B cell (primary cell): ENCODE measurements around the gene ZCCHC13. TPM values are rescaled to one million over a fixed set of nuclear protein-coding genes. Genes with fewer than 3 reads are reported as not detected.

ENCODE experiments used
- ATAC-seq: fragments of 200-7000 bp; cut with Tn5 transposase; one replicate; pipeline ENCODE4 v1.10.0; 2021; ENCODE audit warnings: low read depth, mild to moderate bottlenecking, moderate number of reproducible peaks, moderate library complexity
- CTCF ChIA-PET: fragments of 350-600 bp; sonication (Branson Sonifier 250); formaldehyde crosslinking; loops from one replicate; lab custom pipeline; 2021; ENCODE audit warnings: antibody characterized with exemption, inconsistent platforms; lab: Charles Lee
- POLR2A ChIA-PET: fragments of 350-600 bp; sonication (Branson Sonifier 250); formaldehyde crosslinking; loops from one replicate; lab custom pipeline; 2021; ENCODE audit warnings: antibody characterized with exemption; lab: Charles Lee
- DNase-seq: peaks from one replicate; pipeline ENCODE4 v3.0.0; 2013
- H2AFZ ChIP-seq: 2 replicates; pipeline ENCODE4 v1.6.1; 2012; ENCODE audit warnings: mild to moderate bottlenecking, low read depth, low read length; ENCODE audit not compliant: insufficient read depth, poor library complexity, severe bottlenecking
- H3K27ac ChIP-seq, 2 donors: 1 replicate in 1 of 2; 2 replicates in 1 of 2; pipeline ENCODE4 v1.5.1; 2012 to 2013; ENCODE audit warnings: low read length in 2 of 2, mild to moderate bottlenecking in 2 of 2, moderate library complexity in 1 of 2
- H3K27me3 ChIP-seq, 4 experiments: fragments of 200-600 bp in 1 of 4; sonication (generic) in 1 of 4; replicated peaks in 1 of 4; 1 replicate in 2 of 4; 2 replicates in 2 of 4; pipeline versions ENCODE4 v1.6.1 to v1.7.0; 2013 to 2016; ENCODE audit warnings: low read length in 3 of 4, mild to moderate bottlenecking in 2 of 4, mixed read lengths in 1 of 4, moderate library complexity in 1 of 4; ENCODE audit not compliant: insufficient read depth in 4 of 4, control insufficient read depth in 3 of 4; ENCODE audit errors: control extremely low read depth in 1 of 4
- H3K36me3 ChIP-seq, 2 experiments: replicated peaks in 1 of 2; 1 replicate in 1 of 2; 2 replicates in 1 of 2; pipeline versions ENCODE4 v1.6.1 to v1.7.1; 2013; ENCODE audit warnings: low read length in 1 of 2; ENCODE audit not compliant: insufficient read depth in 2 of 2, control insufficient read depth in 1 of 2; ENCODE audit errors: control extremely low read depth in 1 of 2, extremely low read depth in 1 of 2
- H3K4me1 ChIP-seq, 2 donors: fragments of 200-600 bp in 1 of 2; sonication (generic) in 1 of 2; 1 replicate in 1 of 2; 2 replicates in 1 of 2; pipeline versions ENCODE4 v1.5.1 to v1.6.1; 2013 to 2017; ENCODE audit warnings: low read length in 2 of 2; ENCODE audit not compliant: control insufficient read depth in 2 of 2, insufficient read depth in 2 of 2
- H3K4me2 ChIP-seq: replicated peaks from 2 replicates; pipeline ENCODE3; 2012; ENCODE audit warnings: mild to moderate bottlenecking, low read depth, low read length; ENCODE audit not compliant: poor library complexity, severe bottlenecking
- H3K4me3 ChIP-seq, 5 experiments: fragments of 200-600 bp in 1 of 5; sonication (generic) in 1 of 5; 1 replicate in 3 of 5; 2 replicates in 2 of 5; pipeline versions ENCODE4 v1.5.1 to v1.7.0; 2011 to 2016; ENCODE audit warnings: low read length in 4 of 5, mild to moderate bottlenecking in 4 of 5, low read depth in 2 of 5, control low read depth in 1 of 5, moderate library complexity in 1 of 5; ENCODE audit not compliant: insufficient read depth in 1 of 5; ENCODE audit errors: control extremely low read depth in 1 of 5, extremely low read depth in 1 of 5
- H3K79me2 ChIP-seq: fragments of 200-600 bp; sonication (generic); one replicate; pipeline ENCODE4 v1.6.0; 2016; ENCODE audit warnings: low read length; ENCODE audit not compliant: control insufficient read depth, insufficient read depth
- H3K9ac ChIP-seq: fragments of 200-600 bp; sonication (generic); 2 replicates; pipeline ENCODE4 v1.6.1; 2017; ENCODE audit warnings: mild to moderate bottlenecking, low read length, moderate library complexity
- H3K9me3 ChIP-seq, 3 donors: one replicate each; pipeline versions ENCODE4 v1.6.1 to v1.7.1; 2013; ENCODE audit warnings: low read length in 2 of 3; ENCODE audit not compliant: control insufficient read depth in 2 of 3, insufficient read depth in 1 of 3; ENCODE audit errors: control extremely low read depth in 1 of 3
- H4K20me1 ChIP-seq: 2 replicates; pipeline ENCODE4 v1.6.0; 2012; ENCODE audit warnings: mild to moderate bottlenecking, low read length; ENCODE audit not compliant: insufficient read depth, control insufficient read depth, poor library complexity, severe bottlenecking
- H3K27ac Mint-ChIP-seq: one replicate; pipeline ENCODE4 v1.8.0; 2021; ENCODE audit warnings: mixed read lengths
- H3K27me3 Mint-ChIP-seq: one replicate; pipeline ENCODE4 v1.8.0; 2021; ENCODE audit warnings: mixed read lengths
- H3K4me1 Mint-ChIP-seq: one replicate; pipeline ENCODE4 v1.8.0; 2021; ENCODE audit warnings: mixed read lengths
- H3K4me3 Mint-ChIP-seq: one replicate; pipeline ENCODE4 v1.8.0; 2021; ENCODE audit warnings: mixed read lengths
- H3K9me3 Mint-ChIP-seq: one replicate; pipeline ENCODE4 v1.8.0; 2022; ENCODE audit warnings: mixed read lengths; ENCODE audit not compliant: insufficient read depth
- CTCF ChIP-seq: fragments of 200-600 bp; IDR thresholded peaks from one replicate; pipeline ENCODE4 v1.8.0; 2022; ENCODE audit warnings: antibody characterized with exemption, mild to moderate bottlenecking
- EZH2 ChIP-seq: IDR thresholded peaks from 2 replicates; pipeline ENCODE4 v1.6.1; 2012; ENCODE audit warnings: borderline replicate concordance, low read depth, mild to moderate bottlenecking, moderate library complexity, low read length; ENCODE audit not compliant: insufficient read depth, poor library complexity, severe bottlenecking
- WGBS: methylation state at CpG from one replicate; pipeline ENCODE4 v1.1.5; 2013; ENCODE audit warnings: missing lambda C conversion rate; ENCODE audit not compliant: insufficient coverage; 5-methylcytosine and 5-hydroxymethylcytosine counted together
- intact Hi-C: fragments of 100-400 bp; cut with micrococcal nuclease; formaldehyde crosslinking; loops from one replicate; pipeline ENCODE4 v1.10.0; 2022
- polyA plus RNA-seq: library from polyadenylated mRNA; depleted of rRNA; stranded (reverse); fragments of >200 nt; gene quantifications from 2 replicates; pipeline ENCODE4 v1.2.3, GENCODE V29; 2012
- total RNA-seq, 2 donors: library from RNA; stranded (reverse); fragments of 120-200 nt in 1 of 2; gene quantifications; 1 replicate in 1 of 2; 2 replicates in 1 of 2; pipeline versions ENCODE4 v1.2.3 to v1.2.4, GENCODE V29; 2013 to 2022

Gene ZCCHC13
- total and polyA plus RNA-seq, 2 donors (not counting 1 experiment from before 2014, with no cell fraction given) = not detected

DNA sequence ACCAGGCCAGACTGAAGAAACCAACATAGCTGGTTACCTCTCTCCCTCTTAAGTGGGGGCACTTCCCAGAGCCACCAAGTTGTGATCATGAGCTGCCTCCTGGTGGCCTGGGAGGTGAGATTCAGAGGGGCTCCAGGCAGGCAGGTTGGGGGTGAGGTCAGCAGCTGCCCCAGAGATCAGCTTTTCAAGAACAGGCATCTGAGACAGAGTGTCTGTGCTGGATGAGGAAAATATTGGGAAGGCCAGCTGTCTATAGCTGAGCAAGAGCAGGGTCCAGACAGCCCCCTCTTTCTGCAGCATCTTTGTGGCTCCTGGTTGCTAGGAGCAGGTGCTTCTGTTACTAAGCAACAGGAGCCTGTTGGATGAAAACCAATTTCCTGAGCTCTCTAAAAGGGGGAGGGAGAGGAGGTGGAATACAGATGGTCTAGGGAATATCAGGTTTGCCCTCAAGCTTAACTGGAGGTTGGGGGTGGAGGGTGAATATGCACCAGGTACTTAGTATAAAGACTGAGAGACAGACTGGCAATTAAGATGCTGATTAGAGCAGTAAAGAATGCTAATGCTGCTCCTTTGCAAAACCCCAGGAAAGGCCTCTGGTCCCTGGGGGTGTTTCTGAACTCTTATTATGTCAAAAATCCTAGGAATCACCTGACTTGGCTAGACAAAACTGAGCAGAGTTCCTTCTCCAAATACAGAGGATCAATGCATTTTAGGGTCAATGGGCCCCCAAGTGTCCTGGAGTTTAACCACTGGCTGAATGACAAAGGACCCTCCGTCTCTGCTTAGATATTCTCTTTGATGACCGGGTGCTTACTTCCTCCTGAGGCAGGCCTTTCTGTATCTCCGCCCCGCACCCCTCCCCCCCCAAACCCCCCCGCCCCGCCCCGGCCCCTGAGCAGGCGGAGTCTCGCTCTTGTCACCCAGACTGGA is 21.4 kb downstream of the ZCCHC13 start:
- ChIA-PET POLR2A (interaction anchor here (0.6 kb wide), 1 partner anchor 32 kb away, joined by 4 read pairs; no protein-coding TSS in a partner anchor), CTCF (interaction anchor here (1.0 kb wide), 1 partner anchor 19 kb away, joined by 3 read pairs; no protein-coding TSS in a partner anchor)
- Histone ChIP-seq H3K27me3 (no peaks in the 10 kb centered on the region), H3K4me3 (no peak overlapping the region), H3K4me1 (no peaks in the 10 kb centered on the region), H3K4me2 (no peak overlapping the region), H3K9me3 (no peaks in the 10 kb centered on the region), H3K36me3 (no peaks in the 10 kb centered on the region), H4K20me1 (no peaks in the 10 kb centered on the region), H2AFZ (peak overlapping the region; percentile 33), H3K79me2 (no peaks in the 10 kb centered on the region), H3K9ac (no peak overlapping the region), H3K27ac (no peak overlapping the region)
- ATAC-seq (no peak), DNase-seq (no peak)
- intact Hi-C loops = no loop called here
- no peak for TF ChIP-seq CTCF
- no peak for TF ChIP-seq EZH2
- WGBS = no CpG with 5 or more reads among the region's 9 CpGs
- H3K27me3 Mint-ChIP-seq = no peaks in the 10 kb centered on the region
- no peaks in the 10 kb centered on the region for H3K9me3 Mint-ChIP-seq
- no peak overlapping the region for H3K27ac Mint-ChIP-seq
- H3K4me3 Mint-ChIP-seq = no peak overlapping the region
- H3K4me1 Mint-ChIP-seq = no peaks in the 10 kb centered on the region

DNA sequence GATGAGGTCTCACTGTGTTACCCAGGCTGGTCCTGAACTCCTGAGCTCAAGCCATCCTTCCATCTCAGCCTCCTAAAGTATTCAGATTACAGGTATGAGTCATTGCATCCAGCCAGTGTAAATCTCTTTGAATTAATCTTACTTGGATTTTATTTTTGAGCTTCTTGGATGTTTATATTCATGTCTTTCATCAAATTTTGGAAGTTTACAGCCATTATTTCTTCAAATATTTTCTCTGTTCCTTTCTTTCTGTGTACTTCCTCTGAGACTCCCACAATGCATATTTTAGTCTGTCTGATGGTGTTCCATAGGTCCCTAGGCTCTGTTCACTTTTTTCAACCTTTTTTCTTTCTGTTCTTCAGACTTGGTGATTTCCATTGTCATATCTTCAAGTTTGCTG is 34.9 kb downstream of the ZCCHC13 start:
- peaks cover 5% of the 10 kb centered on the region for H3K4me1 Mint-ChIP-seq
- H3K9ac ChIP-seq = no peak overlapping the region
- peaks cover 0 to 4% of the 10 kb centered on the region in 2 donors for H3K4me1 ChIP-seq
- H3K27me3 Mint-ChIP-seq = peaks cover 4% of the 10 kb centered on the region
- H2AFZ ChIP-seq = no peak overlapping the region
- H3K4me2 ChIP-seq = no peak overlapping the region
- H3K4me3 Mint-ChIP-seq = no peak overlapping the region
- ChIA-PET POLR2A (no interaction called here), CTCF (no interaction called here)
- no peaks in the 10 kb centered on the region for H3K36me3 ChIP-seq
- H3K79me2 ChIP-seq = no peaks in the 10 kb centered on the region
- no peaks in the 10 kb centered on the region for H3K9me3 ChIP-seq
- DNase-seq = no peak
- TF ChIP-seq EZH2 = no peak
- no peak for TF ChIP-seq CTCF
- H4K20me1 ChIP-seq = no peaks in the 10 kb centered on the region
- H3K4me3 ChIP-seq = no peak overlapping the region
- no peaks in the 10 kb centered on the region for H3K27me3 ChIP-seq
- ATAC-seq = no peak
- no peak overlapping the region for H3K27ac ChIP-seq
- no peak overlapping the region for H3K27ac Mint-ChIP-seq
- intact Hi-C loops = no loop called here
- H3K9me3 Mint-ChIP-seq = no peaks in the 10 kb centered on the region
